Ramos (cell line): ENCODE measurements around the gene C12orf42.

Experiments
- in situ Hi-C: fragments of 300-500 bp; cut with MboI; formaldehyde crosslinking; loops from one replicate; pipeline ENCODE4 v1.14.3; 2022; ENCODE audit warnings: low sequenced_read_pairs; ENCODE audit not compliant: unreplicated experiment

C12orf42 gene

GRCh38 chr12:103495469-103496456, at the start of gene C12orf42:
Gene C12orf42, minus strand, starts transcription at chr12:103495968. Its CDS starts 17,542 bp downstream, at chr12:103478426.
- in situ Hi-C loops = no loop called here

DNA sequence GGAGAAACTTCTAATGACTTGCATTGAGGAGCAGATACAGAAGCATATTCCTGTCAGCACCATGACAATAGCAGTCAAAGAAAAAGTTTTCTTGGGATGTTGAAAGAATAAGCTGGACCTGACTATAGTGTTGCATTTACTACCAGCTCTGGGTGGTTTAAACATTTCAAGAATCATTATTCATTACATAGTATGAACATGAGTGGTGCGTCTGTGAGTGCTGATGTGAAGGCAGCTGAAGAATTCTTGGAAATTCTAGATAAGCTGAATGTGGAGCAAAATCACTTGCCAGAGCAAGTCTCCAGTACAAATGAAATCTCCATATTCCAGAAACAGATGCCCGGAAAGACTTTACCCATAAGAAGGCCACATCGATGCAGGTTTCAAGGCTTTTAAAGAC, 46.3 kb upstream of the C12orf42 start:
- in situ Hi-C loops = loop anchor here (10.0 kb wide), 1 partner anchor 597 kb away; no protein-coding TSS in a partner anchor

DNA sequence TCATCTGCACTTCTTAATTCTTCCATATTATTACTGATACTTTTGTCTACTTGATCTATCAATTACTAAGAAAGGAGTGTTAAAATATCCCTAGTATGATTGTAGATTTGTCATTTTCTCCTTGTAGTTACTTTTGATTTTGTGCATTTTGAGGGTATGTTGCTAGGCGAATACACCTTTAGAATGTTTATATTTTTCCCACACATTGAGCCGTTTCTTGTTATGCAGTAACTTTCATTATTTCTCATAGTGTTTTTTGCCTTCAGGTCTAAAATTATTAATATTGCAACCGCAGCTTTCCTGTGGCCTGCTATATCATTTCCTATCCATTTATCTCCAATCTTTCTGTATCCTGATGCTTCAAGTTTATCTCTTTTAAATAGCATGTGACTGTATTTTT, 44.6 kb upstream of the C12orf42 start:
- in situ Hi-C loops = loop anchor here (10.0 kb wide), 1 partner anchor 596 kb away; no protein-coding TSS in a partner anchor

DNA sequence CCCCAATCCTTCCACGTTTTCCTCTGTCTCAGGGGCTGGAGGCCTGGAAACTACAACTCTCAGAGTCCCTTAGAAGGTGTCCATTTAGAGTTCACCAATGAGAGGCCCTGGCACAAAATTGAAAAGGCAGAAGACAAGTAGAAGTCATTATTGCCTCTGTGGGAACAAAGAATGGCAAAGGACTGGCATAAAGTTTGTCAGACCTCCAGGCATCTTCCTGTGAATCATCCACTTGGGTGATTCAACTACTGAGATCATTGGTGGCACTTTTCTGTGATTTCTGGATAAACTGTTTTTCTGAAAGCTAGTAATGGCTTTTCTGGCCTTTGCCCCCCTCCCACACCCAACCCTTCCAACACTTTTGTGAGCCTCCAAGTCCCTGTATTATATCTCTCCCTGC, 42.6 kb upstream of the C12orf42 start:
- in situ Hi-C loops = no loop called here

DNA sequence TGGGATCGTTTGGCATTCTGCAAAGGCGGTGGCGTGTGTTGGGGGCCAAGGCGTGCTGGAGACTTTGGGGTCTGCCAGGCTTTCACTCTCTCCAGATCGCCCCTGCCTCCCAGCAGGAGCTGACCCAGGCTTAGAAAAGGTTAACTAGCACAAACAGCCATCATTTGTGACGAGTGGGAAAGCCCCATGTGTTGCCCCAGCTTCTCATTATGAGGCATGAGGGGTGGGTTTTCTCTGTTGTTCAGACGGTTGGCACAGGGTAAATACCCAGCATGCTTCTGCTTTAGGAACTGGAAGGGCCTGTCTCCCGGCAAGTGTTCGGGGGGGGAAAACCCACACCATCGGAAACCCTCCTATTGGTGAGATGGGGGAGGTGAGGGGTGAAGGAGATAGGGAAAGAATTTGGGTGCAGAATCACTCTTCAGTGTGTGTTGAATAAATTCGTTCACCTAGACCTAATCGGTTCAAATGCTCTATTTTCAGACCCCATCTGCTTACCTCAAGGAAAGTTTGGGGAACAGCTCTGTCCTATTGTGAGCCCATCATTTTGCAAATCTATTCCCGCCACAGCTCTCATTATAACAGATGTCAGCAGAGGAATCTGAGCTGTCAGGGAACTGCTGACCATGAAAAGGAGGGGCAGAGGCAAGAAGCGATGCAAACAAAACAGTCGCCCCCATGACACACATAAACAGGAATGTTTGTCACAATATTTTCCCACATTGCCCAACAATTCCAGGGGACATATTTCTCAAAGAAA, 34.7 kb upstream of the C12orf42 start:
- in situ Hi-C loops = no loop called here

DNA sequence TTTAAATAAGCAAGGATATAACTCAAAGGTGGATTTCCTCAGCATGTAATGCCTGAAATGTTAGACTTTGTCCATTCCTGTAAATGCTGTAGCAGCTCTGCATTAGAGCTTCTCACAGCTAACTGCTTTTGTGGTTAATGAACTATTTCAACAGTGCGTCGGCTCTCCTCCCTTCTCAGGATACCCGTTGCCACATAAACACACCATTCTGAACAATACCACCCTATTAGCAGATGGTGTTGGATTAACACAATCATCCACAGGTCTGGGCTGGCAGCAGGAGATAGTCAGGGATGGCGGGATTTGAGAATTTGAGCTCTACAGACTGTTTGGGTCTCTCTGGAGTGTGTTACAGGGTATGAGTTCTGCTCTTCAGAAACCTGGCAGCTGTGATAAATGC, 33.5 kb upstream of the C12orf42 start:
- in situ Hi-C loops = no loop called here

- in situ Hi-C loops = no loop called here
These were observed 28.6 kb upstream of the C12orf42 start for GRCh38 chr12:103524238-103524875.

DNA sequence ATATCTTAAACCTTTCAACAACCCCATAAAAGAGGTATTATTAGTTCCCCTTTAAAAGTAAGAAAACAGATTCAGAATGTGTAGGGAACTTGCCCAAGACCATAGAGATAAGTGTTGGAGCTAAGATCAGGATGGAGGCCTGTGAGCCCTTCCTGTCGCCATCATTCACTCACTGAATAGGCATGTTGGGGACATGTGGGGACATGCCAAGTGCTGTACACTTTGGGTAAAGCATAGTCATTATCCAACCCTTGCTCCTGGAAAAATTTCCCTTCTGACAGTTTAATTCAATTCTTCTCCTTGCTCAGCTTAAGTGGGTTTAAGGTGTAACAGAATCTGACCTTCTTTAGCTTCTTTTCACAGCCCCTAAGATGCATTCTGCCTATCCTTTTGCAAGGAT, 28.0 kb upstream of the C12orf42 start:
- in situ Hi-C loops = no loop called here

DNA sequence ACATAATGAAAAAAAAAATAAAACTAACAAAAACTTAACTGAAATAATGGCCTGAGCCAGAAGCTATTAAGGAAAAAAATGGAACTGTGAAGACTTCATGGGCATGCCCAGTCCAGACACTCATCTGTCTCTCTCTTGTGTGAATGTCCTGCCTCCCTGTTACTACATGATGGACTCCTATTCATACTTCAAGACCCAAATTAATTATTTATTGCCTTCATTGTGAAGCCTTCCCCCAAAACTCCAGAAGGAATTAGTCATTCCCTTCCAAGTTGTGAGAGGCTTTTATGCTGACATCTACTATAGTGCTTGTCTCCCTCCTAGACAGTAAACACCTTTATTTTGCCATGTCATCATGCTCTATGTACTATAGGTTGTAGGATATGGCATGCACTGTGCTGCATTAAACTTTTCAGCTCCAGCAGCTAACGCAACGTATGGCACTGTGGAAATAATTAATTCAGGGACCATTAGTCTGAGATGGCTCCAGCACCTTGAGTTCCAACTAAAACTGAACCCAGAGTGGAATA, 25.0 kb upstream of the C12orf42 start:
- in situ Hi-C loops = no loop called here

DNA sequence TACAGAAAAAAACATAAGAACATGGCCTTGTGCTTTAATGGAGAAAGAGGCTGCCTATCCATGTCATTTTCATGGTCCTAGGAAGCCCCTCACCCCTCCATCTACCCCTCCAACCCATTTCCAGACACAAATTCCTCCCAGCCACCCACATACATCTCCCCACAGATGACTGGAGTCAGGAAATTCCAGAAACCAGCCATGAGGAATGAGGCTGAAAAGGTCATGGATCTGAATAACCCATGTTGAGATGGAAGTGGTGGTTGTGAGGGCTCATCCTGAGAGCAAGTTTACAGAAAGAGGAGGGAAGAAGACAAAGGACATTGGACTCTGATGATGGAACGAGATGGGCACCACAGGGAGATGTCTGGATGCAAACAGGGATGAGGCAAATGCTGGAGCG, 23.9 kb upstream of the C12orf42 start:
- in situ Hi-C loops = no loop called here

DNA sequence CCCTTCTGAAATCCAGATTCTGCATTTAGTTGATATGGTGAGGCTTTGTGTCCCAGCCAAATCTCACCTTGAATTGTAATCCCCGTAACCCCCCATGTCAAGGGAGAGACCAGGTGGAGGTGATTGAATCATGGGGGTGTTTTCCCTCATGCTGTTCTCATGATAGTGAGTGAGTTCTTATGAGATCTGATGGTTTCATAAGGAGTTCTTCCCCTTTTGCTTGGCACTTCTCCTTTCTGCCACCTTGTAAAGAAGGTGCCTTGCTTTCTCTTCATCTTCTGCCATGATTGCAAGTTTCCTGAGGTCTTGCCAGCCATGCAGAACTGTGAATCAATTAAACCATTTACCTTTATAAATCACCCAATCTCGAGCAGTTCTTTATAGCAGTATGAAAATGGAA, 23.1 kb upstream of the C12orf42 start:
- in situ Hi-C loops = no loop called here

DNA sequence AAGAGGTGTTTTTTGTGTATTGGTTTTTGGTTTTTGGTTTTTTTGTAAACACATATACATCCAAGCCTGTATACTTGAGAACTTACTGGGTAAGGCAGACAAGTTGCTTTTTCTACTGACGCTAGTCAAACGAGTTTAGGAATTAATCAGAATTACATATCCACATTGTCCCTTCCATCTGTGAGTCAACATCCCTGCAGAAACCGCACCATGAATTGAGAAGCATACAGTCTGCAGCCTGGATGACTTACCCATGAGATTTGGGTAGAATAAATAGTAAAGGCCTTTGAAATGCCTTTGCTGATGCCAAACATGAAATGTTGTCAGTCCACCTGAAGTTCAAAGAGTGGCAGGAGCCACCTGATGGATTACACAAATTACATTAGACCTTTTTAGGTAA, 21.4 kb upstream of the C12orf42 start:
- in situ Hi-C loops = no loop called here

DNA sequence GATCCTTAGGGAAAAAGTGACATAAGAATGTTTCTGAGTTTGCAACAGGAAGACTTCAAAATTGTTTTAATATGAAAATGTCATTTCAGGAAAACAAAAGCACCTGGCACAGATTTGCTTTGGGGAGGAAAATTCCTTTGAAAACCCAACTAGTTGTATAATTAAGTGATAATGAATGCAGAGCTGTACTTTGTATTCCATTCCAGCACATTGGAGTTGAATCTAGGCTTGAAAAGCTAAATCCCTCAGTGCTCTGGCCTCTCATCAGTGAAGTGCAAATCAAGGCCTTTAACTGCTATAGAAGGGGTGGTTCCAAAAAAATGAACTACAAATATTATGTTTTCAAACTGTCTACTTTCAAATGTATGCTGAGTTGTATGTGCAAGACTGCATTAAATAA, 19.6 kb upstream of the C12orf42 start:
- in situ Hi-C loops = no loop called here

DNA sequence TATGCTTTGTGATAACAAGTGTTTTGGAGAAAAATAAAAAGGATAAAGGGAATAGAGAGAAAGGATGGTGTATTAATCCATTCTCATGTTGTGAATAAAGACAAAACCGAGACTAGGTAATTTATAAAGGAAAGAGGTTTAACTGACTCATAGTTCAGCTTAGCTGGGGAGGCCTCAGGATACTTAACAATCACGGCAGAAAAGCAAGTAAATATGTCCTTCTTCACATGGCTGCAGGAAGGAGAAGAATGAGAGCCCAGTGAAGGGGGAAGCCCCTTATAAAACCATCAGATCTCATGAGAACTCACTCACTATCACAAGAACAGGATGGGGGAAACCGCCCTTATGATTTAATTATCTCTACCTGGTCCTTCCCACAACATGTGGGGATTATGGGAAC, 18.1 kb upstream of the C12orf42 start:
- in situ Hi-C loops = no loop called here

DNA sequence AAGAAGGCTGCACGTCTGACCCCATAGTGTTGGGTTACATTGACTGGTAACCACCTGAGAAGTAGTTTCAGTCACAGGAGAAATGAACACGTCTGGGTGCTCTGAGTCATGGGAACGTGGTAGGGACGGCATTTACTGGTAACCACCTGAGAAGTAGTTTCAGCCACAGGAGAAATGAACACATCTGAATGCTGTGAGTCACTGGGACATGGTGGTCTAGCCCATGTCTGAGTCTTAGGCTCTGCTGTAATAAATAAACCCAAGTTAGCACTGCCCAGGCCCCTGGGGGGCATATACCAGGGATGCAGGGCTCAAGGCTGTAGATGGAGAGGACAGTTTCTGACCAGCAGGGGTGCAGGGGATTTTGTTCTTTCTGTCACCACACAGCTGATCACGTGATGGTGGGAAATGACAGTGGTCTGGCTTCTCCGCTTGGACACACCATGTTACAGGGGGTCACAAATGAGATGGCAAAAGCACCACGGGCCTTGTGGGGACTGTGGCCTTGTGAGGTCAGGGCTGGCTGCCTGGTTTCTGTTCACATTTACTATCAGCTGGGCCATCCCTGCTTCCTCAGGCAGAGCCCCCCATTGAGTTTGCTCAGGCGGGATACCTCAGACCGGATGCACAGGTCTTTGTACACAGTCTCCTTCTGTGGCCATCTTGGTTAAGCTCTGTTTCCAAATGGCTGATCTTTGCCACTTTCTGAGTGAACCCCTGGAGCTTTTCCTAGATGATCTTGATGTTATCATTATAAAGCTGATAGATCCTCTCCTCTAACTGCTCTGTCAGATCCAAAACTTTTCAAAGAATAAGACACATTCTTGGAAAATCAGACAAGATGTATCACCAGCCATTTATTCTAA, 9.8 kb upstream of the C12orf42 start:
- in situ Hi-C loops = no loop called here

DNA sequence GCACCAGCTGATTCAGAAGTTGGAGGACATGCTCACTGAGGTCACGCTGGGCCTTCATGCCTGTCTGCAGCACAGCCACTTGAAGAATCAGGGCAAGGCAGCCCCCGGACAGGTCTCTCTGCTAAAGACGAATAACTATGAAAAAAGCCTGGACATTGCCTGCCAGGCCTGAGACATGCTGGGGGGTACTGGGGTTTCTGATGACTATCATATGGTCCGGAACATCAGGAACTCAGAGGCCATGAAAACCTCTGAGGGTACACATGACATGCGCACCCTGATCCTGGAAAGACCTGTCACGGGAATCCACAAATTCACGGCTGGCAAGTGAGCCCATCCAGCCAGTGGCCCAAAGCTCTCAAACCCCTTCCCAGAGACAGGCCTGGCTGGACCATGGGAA, 8.8 kb upstream of the C12orf42 start:
- in situ Hi-C loops = no loop called here

DNA sequence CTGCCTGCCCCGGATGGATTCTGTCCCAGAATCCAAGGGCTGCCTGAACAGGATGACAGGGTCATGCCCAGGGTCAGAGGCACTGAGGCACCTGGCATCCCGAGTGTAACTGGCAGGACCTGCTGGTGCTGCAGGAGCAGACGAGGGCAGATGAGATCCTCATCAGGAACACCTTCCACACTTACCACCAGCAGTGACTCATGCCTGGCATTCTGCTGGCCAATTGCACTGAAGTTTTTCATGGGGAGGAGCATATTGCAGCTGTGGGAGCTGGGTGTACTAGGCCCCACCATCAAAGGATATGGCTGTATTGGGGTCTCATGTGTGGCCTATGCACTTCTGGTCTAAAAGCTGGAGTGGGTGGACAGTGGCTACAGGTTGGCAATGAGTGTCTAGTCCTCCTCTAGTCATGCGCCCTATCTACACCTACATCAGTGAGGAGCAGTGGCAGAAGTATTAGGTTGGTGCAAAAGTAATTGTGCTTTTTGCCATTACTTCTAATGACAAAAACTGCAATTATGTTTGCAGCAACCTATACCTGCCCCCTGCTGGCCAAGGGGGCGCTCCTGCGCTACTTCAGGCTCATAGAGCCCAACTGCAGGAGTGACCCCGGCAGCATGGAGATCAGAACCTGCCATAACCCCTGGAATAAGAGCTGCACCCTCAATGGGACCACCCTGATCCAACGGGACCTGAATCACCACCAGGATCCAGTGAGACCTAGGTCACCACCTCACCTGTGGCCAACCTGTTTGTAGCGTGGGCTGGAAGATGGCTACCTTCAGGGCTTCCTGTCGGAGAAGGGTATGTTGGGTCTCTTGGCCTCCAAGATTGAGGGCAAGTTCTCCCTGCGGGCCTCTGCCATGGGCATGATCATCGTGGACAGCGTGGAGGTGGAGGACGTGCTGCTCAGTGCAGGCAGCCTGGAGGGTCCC, 8.0 kb upstream of the C12orf42 start:
- in situ Hi-C loops = no loop called here

DNA sequence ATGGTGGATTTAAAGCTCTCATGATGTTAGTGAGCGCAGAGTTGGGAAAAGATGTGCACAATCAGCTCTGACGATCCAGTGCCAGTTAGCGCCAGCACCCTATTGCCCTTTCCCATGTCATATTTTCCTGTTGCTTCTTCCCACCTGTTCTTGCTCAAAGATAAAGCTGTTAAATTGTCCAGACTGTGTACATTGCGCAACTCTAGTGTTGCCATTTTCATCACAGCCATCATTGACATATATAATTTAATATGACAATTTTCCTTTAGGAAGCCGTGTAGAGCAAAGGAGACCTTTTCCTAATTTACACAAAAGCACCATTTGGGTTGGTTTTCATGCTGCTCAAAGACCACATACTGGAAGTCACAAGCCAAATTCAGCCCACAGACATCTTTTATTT, 5.7 kb upstream of the C12orf42 start:
- in situ Hi-C loops = no loop called here
